Activated CD8-positive, alpha-beta memory T cell treated with anti-CD3 and anti-CD28 coated beads for 48 hours (primary cell): ENCODE results near the gene COMMD8.
"Not testable (repeated sequence)": the region's sequence is repeated elsewhere in the genome, so short reads cannot be mapped to it uniquely, and the experiment has no call there.

Source experiments
- DNase-seq, 3 experiments: peaks; one replicate each; pipeline ENCODE4 v3.0.0-alpha.2; 2020; ENCODE audit warnings: low read depth in 2 of 3, low spot score in 2 of 3

The COMMD8 gene

DNA sequence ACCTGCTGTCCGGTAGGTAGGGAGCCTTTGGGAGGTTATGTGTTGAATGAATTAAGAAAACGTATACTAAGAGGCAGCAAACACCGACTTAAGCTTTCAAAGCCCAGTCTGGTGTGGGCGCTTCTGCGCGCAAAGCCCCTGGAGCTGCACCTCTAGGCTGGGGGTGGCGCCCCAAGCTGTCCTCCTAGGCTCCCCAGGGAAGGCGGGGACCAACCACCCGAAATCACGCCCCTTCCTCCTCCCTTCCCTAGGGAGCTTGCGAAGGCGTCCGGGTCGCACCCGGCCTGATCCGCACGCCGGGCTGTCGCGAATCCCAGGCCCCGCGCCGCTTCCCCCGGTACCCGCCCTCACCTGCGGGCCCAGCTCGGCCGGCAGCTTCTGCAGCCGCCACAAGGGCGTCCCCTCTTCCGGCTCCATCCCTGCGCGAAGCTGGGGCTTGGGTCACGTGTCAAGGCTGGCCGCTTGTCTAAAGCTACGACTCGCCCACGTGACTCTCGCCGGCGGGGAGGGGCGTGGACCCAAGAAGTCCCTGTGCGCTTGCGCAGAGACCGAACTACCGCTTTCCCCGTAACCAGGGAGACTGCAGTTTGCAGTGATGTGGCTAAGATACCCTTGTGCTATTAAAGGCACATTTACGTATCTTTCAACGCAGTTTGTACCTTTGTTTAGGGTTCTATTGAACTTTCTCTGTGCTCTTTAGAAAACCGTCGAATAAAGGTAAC, at the start of gene COMMD8:
TSS of gene COMMD8 (minus strand) at position 468 of the 722 bp plus-strand sequence. CDS start at position 417, 51 bp downstream.
- DNase-seq, result peak; percentile 84 to 87 (median 86)

GRCh38 chr4:47510506-47511143, 47.1 kb upstream of the COMMD8 start:
- DNase-seq, result no peak

- no peak for DNase-seq
Measured at GRCh38 chr4:47505666-47506065, 42.2 kb upstream of the COMMD8 start.

GRCh38 chr4:47505147-47505546, 41.6 kb upstream of the COMMD8 start:
- no peak for DNase-seq

DNA sequence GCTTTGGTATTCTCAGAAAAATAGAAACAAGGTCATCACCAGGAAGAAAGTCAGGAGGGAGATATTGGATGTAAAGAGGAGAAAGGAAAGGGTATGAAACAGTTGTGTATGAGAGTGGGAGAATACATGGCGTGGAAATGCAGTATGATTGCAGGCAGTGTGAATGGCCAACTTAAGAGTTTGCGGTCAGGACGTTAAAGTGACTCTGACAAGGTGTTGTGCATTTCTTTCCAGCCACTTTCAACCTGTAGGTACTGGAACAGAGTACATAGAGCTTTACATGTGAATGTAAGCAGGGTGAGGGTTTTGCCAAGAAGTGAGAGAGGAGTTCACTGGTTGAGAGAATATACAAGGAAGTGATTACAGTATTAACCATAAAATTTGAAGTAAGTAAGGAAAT, 37.3 kb upstream of the COMMD8 start:
- no peak for DNase-seq

GRCh38 chr4:47499700-47500099, 36.2 kb upstream of the COMMD8 start:
- no peak for DNase-seq

- no peak for DNase-seq
Measured at GRCh38 chr4:47498899-47499298, 35.4 kb upstream of the COMMD8 start.

- no peak for DNase-seq
Measured at GRCh38 chr4:47494124-47494430, 30.6 kb upstream of the COMMD8 start.

GRCh38 chr4:47493238-47494123, 30.0 kb upstream of the COMMD8 start:
- DNase-seq, result no peak

GRCh38 chr4:47490550-47490949, 27.0 kb upstream of the COMMD8 start:
- no peak for DNase-seq

GRCh38 chr4:47488706-47489105, 25.2 kb upstream of the COMMD8 start:
- no peak for DNase-seq

DNA sequence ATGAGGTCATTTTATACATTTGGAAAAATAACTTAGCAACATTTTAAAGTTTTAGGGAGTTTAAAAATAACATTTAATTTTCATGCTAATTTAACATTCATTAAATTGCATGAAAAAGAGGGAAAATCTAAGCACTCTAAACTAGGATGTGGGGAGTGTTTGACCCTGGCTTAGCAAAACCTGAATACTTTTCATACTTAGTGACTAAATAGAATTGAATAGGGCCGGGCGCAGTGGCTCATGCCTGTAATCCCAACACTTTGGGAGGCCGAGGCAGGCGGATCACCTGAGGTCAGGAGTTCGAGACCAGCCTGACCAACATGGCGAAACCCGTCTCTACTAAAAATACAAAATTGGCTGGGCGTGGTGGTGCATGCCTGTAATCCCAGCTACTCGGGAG, 23.2 kb upstream of the COMMD8 start:
- DNase-seq, result not testable (repeated sequence)

DNA sequence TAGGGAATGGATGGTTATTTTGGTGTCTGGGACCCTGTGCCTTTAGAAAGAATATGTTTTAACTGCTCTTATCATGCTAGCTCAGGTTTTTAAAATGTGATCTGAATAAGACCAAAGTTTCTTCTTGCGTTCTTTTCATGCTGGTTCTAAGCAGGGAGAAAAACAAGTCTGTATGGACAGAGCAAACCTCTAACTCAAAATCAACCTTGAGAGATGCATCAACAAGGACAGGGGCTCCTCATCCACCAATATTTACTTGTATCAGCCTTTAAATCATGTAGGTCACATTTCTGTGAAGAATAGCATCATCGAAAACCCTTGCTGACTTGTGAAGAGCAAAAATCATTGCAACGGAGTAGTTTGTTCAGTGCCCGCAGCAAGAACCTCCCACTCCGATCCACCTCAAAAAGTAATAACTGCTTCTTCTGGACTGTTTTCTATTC, 22.8 kb upstream of the COMMD8 start:
- no peak for DNase-seq

DNA sequence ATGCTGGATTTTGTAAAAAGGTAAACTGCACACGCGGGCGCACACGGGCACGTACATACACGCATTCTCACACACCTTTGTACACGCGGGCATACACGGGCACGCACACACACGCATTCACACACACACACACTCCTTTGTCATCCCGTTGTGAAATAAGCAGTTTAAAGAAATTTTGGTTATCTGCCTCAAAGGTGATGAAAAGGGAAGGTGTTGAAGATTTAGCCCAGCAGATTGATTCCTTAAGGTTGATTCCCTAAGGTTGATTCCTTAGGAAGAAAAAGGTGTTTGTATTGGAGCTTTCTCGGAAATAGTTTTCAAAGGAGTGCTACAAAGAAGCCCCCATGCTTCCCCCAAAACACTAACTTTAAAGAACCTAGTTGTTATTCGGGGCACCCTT, 22.3 kb upstream of the COMMD8 start:
- no peak for DNase-seq

GRCh38 chr4:47485047-47485692, 21.7 kb upstream of the COMMD8 start, which contains the start of gene ATP10D:
Gene ATP10D, plus strand, starts transcription at chr4:47485275. Its CDS starts 27,266 bp downstream, at chr4:47512541.
- DNase-seq, result peak; percentile 53 to 61 (median 57)

- DNase-seq, result no peak
Measured at GRCh38 chr4:47484168-47484567, 20.7 kb upstream of the COMMD8 start.

DNA sequence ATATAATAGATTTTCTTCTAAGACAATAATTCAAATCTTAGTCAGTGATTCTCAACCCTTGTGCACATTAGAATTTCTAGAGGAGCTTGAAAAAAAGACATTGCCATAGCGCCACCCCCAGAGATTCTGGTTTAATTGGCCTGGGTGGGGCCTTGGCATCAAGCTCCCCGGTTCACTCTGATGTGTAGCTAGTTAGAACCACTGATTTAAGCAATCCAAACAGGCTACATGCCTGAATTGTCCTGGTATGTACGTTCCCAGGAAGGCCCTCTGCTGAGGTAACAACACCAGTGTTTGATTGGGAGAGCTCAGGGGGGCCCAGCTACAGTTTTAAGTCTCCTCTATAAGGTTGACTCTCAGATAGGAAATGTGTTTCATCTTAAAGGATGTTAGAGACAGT, 20.2 kb upstream of the COMMD8 start:
- no peak for DNase-seq

DNA sequence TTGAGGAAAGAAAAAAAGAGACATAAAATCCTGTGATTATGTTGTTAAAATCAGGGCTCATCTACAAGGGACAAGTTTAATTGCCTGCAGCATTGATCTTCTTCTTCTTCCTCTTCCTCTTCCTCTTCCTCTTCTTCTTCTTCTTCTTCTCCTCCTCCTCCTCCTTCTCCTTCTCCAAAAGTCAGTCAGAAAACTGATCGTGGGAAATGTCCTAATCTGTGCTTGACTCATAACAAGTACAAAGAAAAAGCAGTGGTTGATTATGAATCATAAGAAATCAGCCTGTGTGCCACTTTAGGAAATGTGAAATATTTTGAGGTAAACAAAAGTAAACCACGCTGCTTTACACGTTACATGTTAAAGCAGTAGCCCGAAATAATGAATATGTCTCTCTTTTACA, 18.8 kb upstream of the COMMD8 start:
- no peak for DNase-seq

DNA sequence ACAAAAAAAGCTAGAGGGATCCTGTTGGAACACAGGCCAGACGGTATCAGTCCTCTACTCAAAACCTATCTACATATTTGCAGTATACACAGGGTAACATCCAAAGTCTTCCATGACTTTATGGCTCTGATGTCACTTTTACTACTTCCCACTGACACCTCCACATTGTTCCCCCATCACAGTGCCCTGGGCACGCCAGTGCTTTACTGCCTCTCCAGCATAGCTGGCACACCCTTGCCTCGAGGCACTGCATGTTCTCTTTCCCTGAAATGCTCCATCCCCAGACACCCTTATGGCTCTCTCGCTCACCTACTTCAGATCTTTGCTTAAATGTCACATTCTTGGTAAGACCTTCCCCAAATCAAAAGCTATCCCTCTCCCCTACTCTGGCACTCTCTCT, 15.3 kb upstream of the COMMD8 start:
- no peak for DNase-seq

DNA sequence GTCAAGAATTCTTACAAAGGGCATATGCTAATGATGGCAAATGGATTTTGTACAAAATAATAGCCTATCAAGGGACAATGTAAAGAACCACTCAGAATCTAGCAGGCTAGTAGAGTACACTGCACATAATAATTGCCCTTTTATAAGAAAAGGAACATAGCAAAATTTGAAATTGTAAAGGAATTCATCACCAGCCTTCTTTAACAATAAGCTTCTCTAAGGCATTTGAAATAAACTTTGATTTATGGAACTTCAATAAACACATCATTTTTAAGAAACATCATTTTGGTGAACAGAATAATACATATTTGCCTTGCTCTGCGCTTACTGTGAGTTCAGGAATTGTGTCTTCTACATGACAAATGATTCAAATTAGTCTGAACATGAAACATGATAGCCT, 11.9 kb upstream of the COMMD8 start:
- DNase-seq, result no peak

GRCh38 chr4:47474799-47475198, 11.3 kb upstream of the COMMD8 start:
- DNase-seq, result no peak
